HCT116 (cell line): Measurements from ENCODE around the gene UBR3. TPM values are rescaled to one million over a fixed set of nuclear protein-coding genes. Genes with fewer than 3 reads are reported as not detected.

Experiments used
- ATAC-seq: fragments of 200-7000 bp; cut with Tn5 transposase; 2 replicates; pipeline ENCODE4 v1.9.1; 2020; ENCODE audit warnings: mild to moderate bottlenecking, moderate library complexity
- BruUV-seq: library from RNA; stranded (reverse); fragments of 400-500 nt; replicated peaks from 2 replicates; lab custom pipeline; 2021; lab: Mats Ljungman, UMichigan
- CTCF ChIA-PET: fragments of 300-600 bp; sonication (Branson Sonifier 250); formaldehyde crosslinking; loops from one replicate; lab custom pipeline; 2021; ENCODE audit warnings: antibody characterized with exemption; lab: Charles Lee
- POLR2A ChIA-PET: fragments of 300-600, 350-600 bp; sonication (Branson Sonifier 250); formaldehyde crosslinking; loops from one replicate; lab custom pipeline; 2021; ENCODE audit warnings: antibody characterized with exemption; lab: Charles Lee
- RAD21 ChIA-PET, 2 experiments: fragments of 300-600 bp; sonication (Branson Sonifier 250); formaldehyde crosslinking; loops; one replicate each; lab custom pipeline; 2023; ENCODE audit warnings: low total read pairs in 2 of 2; ENCODE audit not compliant: uncharacterized antibody in 2 of 2, unreplicated experiment in 2 of 2, low non-redundant PET in 1 of 2; lab: Charles Lee
- DNase-seq: peaks from one replicate; pipeline ENCODE4 v3.0.0-alpha.2; 2010; ENCODE audit warnings: low read depth, low spot score
- H2AFZ ChIP-seq: fragments of 200-600 bp; shearing (Covaris generic), sonication (generic); 2 replicates; pipeline ENCODE4 v1.6.1; 2017; ENCODE audit warnings: low read depth, mixed run types, mixed read lengths, antibody characterized with exemption, low read length; ENCODE audit not compliant: poor library complexity, severe bottlenecking
- H3K27ac ChIP-seq: 2 replicates; pipeline ENCODE4 v1.5.1; 2012; ENCODE audit warnings: low read depth, low read length
- H3K27me3 ChIP-seq: fragments of 200-600 bp; sonication (generic); 2 replicates; pipeline ENCODE4 v1.6.1; 2016; ENCODE audit warnings: mixed run types, low read length, mixed read lengths; ENCODE audit not compliant: insufficient read depth
- H3K36me3 ChIP-seq, 2 experiments: fragments of 200-500 bp in 1 of 2; fragments of 200-600 bp in 1 of 2; sonication (Bioruptor generic) in 1 of 2; sonication (generic) in 1 of 2; 2 replicates each; pipeline versions ENCODE4 v1.5.1 to v1.6.1; 2014 to 2016; ENCODE audit warnings: low read length in 2 of 2, inconsistent platforms in 1 of 2, mixed read lengths in 1 of 2, mixed run types in 1 of 2; ENCODE audit not compliant: insufficient read depth in 2 of 2, control insufficient read depth in 1 of 2
- H3K4me1 ChIP-seq, 2 experiments: fragments of 200-600 bp in 1 of 2; sonication (generic) in 1 of 2; 2 replicates each; pipeline versions ENCODE4 v1.5.1 to v1.6.1; 2012 to 2017; ENCODE audit warnings: low read length in 2 of 2, inconsistent platforms in 1 of 2, mild to moderate bottlenecking in 1 of 2, mixed read lengths in 1 of 2, mixed run types in 1 of 2, moderate library complexity in 1 of 2; ENCODE audit not compliant: insufficient read depth in 2 of 2, control insufficient read depth in 1 of 2
- H3K4me2 ChIP-seq: fragments of 200-600 bp; sonication (generic); 2 replicates; pipeline ENCODE4 v1.6.1; 2017; ENCODE audit warnings: mixed run types, low read length, mixed read lengths
- H3K4me3 ChIP-seq, 2 experiments: fragments of 200-600 bp in 1 of 2; sonication (generic) in 1 of 2; replicated peaks in 1 of 2; 2 replicates each; pipeline ENCODE4 v1.5.1; 2011 to 2016; ENCODE audit warnings: low read length in 2 of 2, control low read depth in 1 of 2, low read depth in 1 of 2, mild to moderate bottlenecking in 1 of 2, mixed read lengths in 1 of 2, mixed run types in 1 of 2
- H3K79me2 ChIP-seq: fragments of 200-600 bp; sonication (generic); 2 replicates; pipeline ENCODE4 v1.6.1; 2017; ENCODE audit warnings: mild to moderate bottlenecking, mixed run types, low read length, moderate library complexity, mixed read lengths; ENCODE audit not compliant: insufficient read depth
- H3K9ac ChIP-seq: fragments of 200-600 bp; sonication (generic); 2 replicates; pipeline ENCODE4 v1.6.1; 2016; ENCODE audit warnings: low read length, mixed read lengths
- H3K9me2 ChIP-seq: fragments of 200-600 bp; sonication (generic), shearing (Covaris generic); 2 replicates; pipeline ENCODE4 v1.6.1; 2017; ENCODE audit warnings: mixed run types, mild to moderate bottlenecking, moderate library complexity; ENCODE audit not compliant: insufficient read depth
- H3K9me3 ChIP-seq, 2 experiments: fragments of 200-500 bp in 1 of 2; fragments of 200-600 bp in 1 of 2; sonication (Bioruptor generic) in 1 of 2; sonication (generic) in 1 of 2; 2 replicates each; pipeline ENCODE4 v1.6.1; 2014 to 2017; ENCODE audit warnings: low read length in 2 of 2, mixed read lengths in 2 of 2, inconsistent platforms in 1 of 2, low read depth in 1 of 2, mild to moderate bottlenecking in 1 of 2, mixed run types in 1 of 2, moderate library complexity in 1 of 2; ENCODE audit not compliant: control insufficient read depth in 1 of 2, insufficient read depth in 1 of 2
- H4K20me1 ChIP-seq: fragments of 200-600 bp; sonication (generic), shearing (Covaris generic); 2 replicates; pipeline ENCODE4 v1.6.1; 2017; ENCODE audit warnings: mixed run types, mild to moderate bottlenecking, moderate library complexity; ENCODE audit not compliant: insufficient read depth
- ELF1 ChIP-seq: IDR thresholded peaks from 2 replicates; pipeline ENCODE4 v1.6.1; 2012; ENCODE audit warnings: low read depth, borderline replicate concordance
- FOSL1 ChIP-seq: IDR thresholded peaks from 2 replicates; pipeline ENCODE4 v1.6.1; 2012; ENCODE audit warnings: low read depth
- POLR2AphosphoS5 ChIP-seq: IDR thresholded peaks from 2 replicates; pipeline ENCODE4 v1.6.1; 2011; ENCODE audit warnings: mild to moderate bottlenecking, low read depth, low read length, moderate library complexity
- intact Hi-C: fragments of 100-400 bp; cut with micrococcal nuclease; formaldehyde crosslinking; loops from 2 replicates; pipeline ENCODE4 v1.10.0; 2022
- total RNA-seq: library from RNA; stranded (reverse); gene quantifications from one replicate; pipeline ENCODE4 v1.2.1, GENCODE V29; 2021; ENCODE audit not compliant: unreplicated experiment
- TF ChIP-seq, protein P1 (sequence below), 3 experiments: fragments of 200-600 bp in 1 of 3; sonication (generic) in 1 of 3; IDR thresholded peaks in 2 of 3; conservative IDR thresholded peaks in 1 of 3; 2 replicates each; pipeline ENCODE4 v1.5.1; 2012 to 2017; ENCODE audit warnings: low read depth in 2 of 3, low read length in 2 of 3, antibody characterized with exemption in 1 of 3, borderline replicate concordance in 1 of 3, control low read depth in 1 of 3, mild to moderate bottlenecking in 1 of 3, mixed read lengths in 1 of 3, mixed run types in 1 of 3, moderate library complexity in 1 of 3; ENCODE audit not compliant: insufficient read depth in 1 of 3
- TF ChIP-seq, protein P2 (sequence below): IDR thresholded peaks from 2 replicates; pipeline ENCODE4 v1.6.1; 2011; ENCODE audit warnings: mild to moderate bottlenecking, low read length, moderate library complexity; ENCODE audit not compliant: insufficient replicate concordance; ENCODE audit errors: extremely low read depth

The UBR3 gene
- total RNA-seq, 1 experiment from 2014 or later: 29.5 TPM

DNA sequence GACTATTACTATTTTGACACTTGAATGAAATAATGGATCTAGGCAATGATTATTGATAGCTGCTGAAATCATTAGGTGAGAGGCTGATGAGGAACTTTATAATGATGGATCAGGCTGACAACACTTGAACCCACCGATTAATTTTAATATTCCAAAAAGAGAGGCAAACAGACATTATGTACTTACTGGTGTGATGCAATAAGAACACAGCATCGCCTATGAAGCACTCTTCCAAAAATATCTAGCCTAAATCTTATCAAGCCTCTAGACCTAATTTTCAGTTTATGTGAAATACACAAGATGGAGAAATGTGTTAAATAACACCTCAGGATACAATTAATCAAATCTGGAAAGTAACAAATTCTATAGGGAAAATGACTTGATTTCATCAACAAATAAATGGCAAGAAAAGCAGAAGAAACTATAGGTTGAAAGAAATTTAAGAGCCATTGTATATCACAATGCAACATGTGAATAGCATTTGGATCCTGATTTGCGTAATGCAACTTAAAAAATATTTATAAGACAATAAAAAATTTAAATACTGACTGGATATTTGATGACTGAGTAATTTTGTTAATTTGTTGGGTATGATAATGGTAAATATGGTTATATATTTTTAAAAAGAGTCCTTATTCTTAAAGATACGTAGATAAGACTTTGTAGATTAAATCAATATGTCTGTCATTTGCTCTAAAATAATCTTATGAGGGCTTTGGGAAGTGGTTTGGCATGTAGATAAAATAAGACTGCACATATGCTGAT, 45.8 kb upstream of the UBR3 start:
- intact Hi-C loops: no loop called here
- RAD21 ChIA-PET: no interaction called here

DNA sequence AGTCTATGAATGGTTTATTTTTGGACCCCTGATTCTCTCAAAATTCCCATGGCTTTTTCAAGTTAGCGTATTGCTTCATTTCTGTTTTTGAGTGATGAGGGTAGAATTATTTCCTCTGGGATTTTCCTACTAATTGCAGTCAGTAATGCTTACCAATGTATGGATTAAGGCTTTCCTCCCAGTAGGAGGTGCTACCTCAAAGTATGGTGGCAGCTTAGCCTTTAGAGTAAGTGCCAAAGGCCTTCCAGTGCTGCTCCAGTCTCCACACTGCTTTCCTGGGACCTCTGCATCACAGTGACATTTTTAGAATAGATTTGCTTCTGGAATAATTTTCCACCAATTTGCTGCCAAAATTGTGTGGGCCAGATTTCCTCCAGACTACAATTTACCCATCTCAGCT, 44.7 kb upstream of the UBR3 start:
- intact Hi-C loops: no loop called here
- Histone ChIP-seq H3K4me3 (no peak overlapping the region), H3K27ac (no peak overlapping the region), H3K4me1 (no peaks in the 10 kb centered on the region), H2AFZ (no peak overlapping the region), H3K9ac (no peak overlapping the region), H3K36me3 (no peaks in the 10 kb centered on the region), H3K4me2 (no peak overlapping the region), H3K27me3 (no peaks in the 10 kb centered on the region), H3K9me3 (no peaks in the 10 kb centered on the region), H4K20me1 (no peaks in the 10 kb centered on the region), H3K79me2 (no peaks in the 10 kb centered on the region), H3K9me2 (no peaks in the 10 kb centered on the region)
- ATAC-seq (no peak), DNase-seq (no peak)
- TF ChIP-seq POLR2AphosphoS5: no peak
- TF ChIP-seq, protein P1, sequence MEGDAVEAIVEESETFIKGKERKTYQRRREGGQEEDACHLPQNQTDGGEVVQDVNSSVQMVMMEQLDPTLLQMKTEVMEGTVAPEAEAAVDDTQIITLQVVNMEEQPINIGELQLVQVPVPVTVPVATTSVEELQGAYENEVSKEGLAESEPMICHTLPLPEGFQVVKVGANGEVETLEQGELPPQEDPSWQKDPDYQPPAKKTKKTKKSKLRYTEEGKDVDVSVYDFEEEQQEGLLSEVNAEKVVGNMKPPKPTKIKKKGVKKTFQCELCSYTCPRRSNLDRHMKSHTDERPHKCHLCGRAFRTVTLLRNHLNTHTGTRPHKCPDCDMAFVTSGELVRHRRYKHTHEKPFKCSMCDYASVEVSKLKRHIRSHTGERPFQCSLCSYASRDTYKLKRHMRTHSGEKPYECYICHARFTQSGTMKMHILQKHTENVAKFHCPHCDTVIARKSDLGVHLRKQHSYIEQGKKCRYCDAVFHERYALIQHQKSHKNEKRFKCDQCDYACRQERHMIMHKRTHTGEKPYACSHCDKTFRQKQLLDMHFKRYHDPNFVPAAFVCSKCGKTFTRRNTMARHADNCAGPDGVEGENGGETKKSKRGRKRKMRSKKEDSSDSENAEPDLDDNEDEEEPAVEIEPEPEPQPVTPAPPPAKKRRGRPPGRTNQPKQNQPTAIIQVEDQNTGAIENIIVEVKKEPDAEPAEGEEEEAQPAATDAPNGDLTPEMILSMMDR (IDR thresholded peaks at IDR 0.05 in 2 of 3, conservative IDR thresholded peaks at IDR 0.05 in 1 of 3; ENCODE audit: borderline replicate concordance in 1 of 3, insufficient read depth in 1 of 3, low read depth in 2 of 3, low read length in 2 of 3): peak in 1 of 3 experiments; percentile 28; a peak in 1 of 6 replicates
- ChIA-PET RAD21 (no interaction called here), POLR2A (no interaction called here), CTCF (no interaction called here)
- BruUV-seq: no TSS peak

More for the DNA sequence above, 45.8 kb upstream of the UBR3 start:
- no peaks in the 10 kb centered on the region for H4K20me1 ChIP-seq
- no peak overlapping the region for H3K4me2 ChIP-seq
- H2AFZ ChIP-seq: no peak overlapping the region
- no peak overlapping the region for H3K9ac ChIP-seq
- TF ChIP-seq FOSL1 (no peak), ELF1 (no peak)
- TF ChIP-seq, protein P2, sequence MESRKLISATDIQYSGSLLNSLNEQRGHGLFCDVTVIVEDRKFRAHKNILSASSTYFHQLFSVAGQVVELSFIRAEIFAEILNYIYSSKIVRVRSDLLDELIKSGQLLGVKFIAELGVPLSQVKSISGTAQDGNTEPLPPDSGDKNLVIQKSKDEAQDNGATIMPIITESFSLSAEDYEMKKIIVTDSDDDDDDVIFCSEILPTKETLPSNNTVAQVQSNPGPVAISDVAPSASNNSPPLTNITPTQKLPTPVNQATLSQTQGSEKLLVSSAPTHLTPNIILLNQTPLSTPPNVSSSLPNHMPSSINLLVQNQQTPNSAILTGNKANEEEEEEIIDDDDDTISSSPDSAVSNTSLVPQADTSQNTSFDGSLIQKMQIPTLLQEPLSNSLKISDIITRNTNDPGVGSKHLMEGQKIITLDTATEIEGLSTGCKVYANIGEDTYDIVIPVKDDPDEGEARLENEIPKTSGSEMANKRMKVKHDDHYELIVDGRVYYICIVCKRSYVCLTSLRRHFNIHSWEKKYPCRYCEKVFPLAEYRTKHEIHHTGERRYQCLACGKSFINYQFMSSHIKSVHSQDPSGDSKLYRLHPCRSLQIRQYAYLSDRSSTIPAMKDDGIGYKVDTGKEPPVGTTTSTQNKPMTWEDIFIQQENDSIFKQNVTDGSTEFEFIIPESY: no peak
- H3K79me2 ChIP-seq: no peaks in the 10 kb centered on the region
- DNase-seq: no peak
- no peak overlapping the region for H3K4me3 ChIP-seq
- ChIA-PET CTCF (no interaction called here), POLR2A (interaction anchor here (0.7 kb wide), 1 partner anchor 161 kb away, joined by 3 read pairs; no protein-coding TSS in a partner anchor)
- H3K9me2 ChIP-seq: no peaks in the 10 kb centered on the region
- no peaks in the 10 kb centered on the region for H3K4me1 ChIP-seq
- H3K27me3 ChIP-seq: no peaks in the 10 kb centered on the region
- no peak for ATAC-seq
- no TSS peak for BruUV-seq
- no peaks in the 10 kb centered on the region for H3K9me3 ChIP-seq
- no peak overlapping the region for H3K27ac ChIP-seq
- H3K36me3 ChIP-seq: no peaks in the 10 kb centered on the region
